Kidney (tissue), 14 donors: ENCODE data around the gene DDX25. TPM values are rescaled to one million over a fixed set of nuclear protein-coding genes. Genes with fewer than 3 reads are reported as not detected.

Source experiments
- DNase-seq, 5 donors: peaks; one replicate each; pipeline ENCODE4 v3.0.0-alpha.2; 2013 to 2020
- FAIRE-seq: peaks from 2 replicates; lab custom pipeline; 2012; peaks lifted over from hg19 to GRCh38; lab: Jason Lieb, UNC
- H3K27ac ChIP-seq, 2 donors: one replicate each; pipeline ENCODE4 v1.7.0; 2013; ENCODE audit warnings: low read depth in 2 of 2, low read length in 2 of 2, inconsistent platforms in 1 of 2
- H3K27me3 ChIP-seq: one replicate; pipeline ENCODE4 v1.7.1; 2013; ENCODE audit warnings: low read length, inconsistent platforms; ENCODE audit not compliant: control insufficient read depth, insufficient read depth
- H3K36me3 ChIP-seq, 3 donors: one replicate each; pipeline versions ENCODE4 v1.7.0 to v1.7.1; 2013; ENCODE audit warnings: low read length in 3 of 3, control low read depth in 1 of 3, inconsistent platforms in 1 of 3; ENCODE audit not compliant: insufficient read depth in 3 of 3, control insufficient read depth in 2 of 3
- H3K4me1 ChIP-seq, 3 donors: one replicate each; pipeline versions ENCODE4 v1.7.0 to v1.7.1; 2013; ENCODE audit warnings: low read length in 3 of 3, inconsistent platforms in 1 of 3, low read depth in 1 of 3; ENCODE audit not compliant: control insufficient read depth in 2 of 3, insufficient read depth in 2 of 3
- H3K4me3 ChIP-seq, 3 donors: one replicate each; pipeline versions ENCODE4 v1.7.0 to v1.8.1; 2013; ENCODE audit warnings: low read length in 3 of 3, control low read depth in 1 of 3, inconsistent platforms in 1 of 3
- H3K9ac ChIP-seq, 3 donors: one replicate each; pipeline versions ENCODE4 v1.7.0 to v1.7.1; 2013; ENCODE audit warnings: low read length in 3 of 3, control low read depth in 1 of 3, inconsistent platforms in 1 of 3
- H3K9me3 ChIP-seq, 3 donors: one replicate each; pipeline versions ENCODE4 v1.7.0 to v1.7.1; 2013; ENCODE audit warnings: low read length in 3 of 3, control low read depth in 1 of 3, inconsistent platforms in 1 of 3; ENCODE audit not compliant: control insufficient read depth in 2 of 3, insufficient read depth in 1 of 3
- CTCF ChIP-seq: IDR thresholded peaks from 3 replicates; pipeline ENCODE4 v1.5.1; 2012; ENCODE audit warnings: mild to moderate bottlenecking, moderate library complexity, borderline replicate concordance; ENCODE audit not compliant: insufficient read depth; ENCODE audit errors: extremely low read depth
- intact Hi-C: fragments of 100-400 bp; cut with DNase I; formaldehyde crosslinking; loops from one replicate; pipeline ENCODE4 v1.11.1; 2022
- polyA plus RNA-seq: library from polyadenylated mRNA; stranded (reverse); fragments of 350-450 nt; fragmentation: Illumina TruSeq; extraction: RNeasy Lipid Tissue Mini Kit (QIAGEN cat#74804); gene quantifications from one replicate; pipeline ENCODE4 v1.2.3, GENCODE V29; 2014; ENCODE audit warnings: low read depth, low replicate concordance; ENCODE audit not compliant: insufficient read depth
- total RNA-seq: library from RNA; stranded (reverse); fragmentation: NEBNext Ultra II Directional; extraction: Animal tissue kit (Norgen Biotek cat#: 25700); gene quantifications from one replicate; pipeline ENCODE4 v1.2.1, GENCODE V29; 2021
- donor health status: control.
- donor health status: control.
- donor health status: control.
- donor health status: control.
- donor health status: control.
- donor health status: DM: yes; HTN: yes; CAD: no.
- donor health status: Normal renal cell carcinoma (clear cell type).

Gene DDX25
- total and polyA plus RNA-seq, 2 donors from 2014 or later, result 1.1 to 3.8 TPM

- H3K4me3 ChIP-seq, result no peak overlapping the region
Observed at GRCh38 chr11:125954123-125954944, 50.0 kb downstream of the DDX25 start.

GRCh38 chr11:125954945-125955640 is 50.8 kb downstream of the DDX25 start:
- no peak overlapping the region for H3K9ac ChIP-seq
- no peaks in the 10 kb centered on the region for H3K36me3 ChIP-seq
- no peak overlapping the region for H3K27ac ChIP-seq
- no peaks in the 10 kb centered on the region for H3K27me3 ChIP-seq
- intact Hi-C loops, result no loop called here
- no peak overlapping the region for H3K4me3 ChIP-seq
- DNase-seq (no peak), FAIRE-seq (no peak)
- TF ChIP-seq CTCF, result no peak
- no peaks in the 10 kb centered on the region for H3K4me1 ChIP-seq
- H3K9me3 ChIP-seq, result no peaks in the 10 kb centered on the region

More at GRCh38 chr11:125954123-125954944, 50.0 kb downstream of the DDX25 start:
- no peak overlapping the region for H3K9ac ChIP-seq
- H3K4me1 ChIP-seq, result no peaks in the 10 kb centered on the region
- no peaks in the 10 kb centered on the region for H3K36me3 ChIP-seq
- intact Hi-C loops, result no loop called here
- no peaks in the 10 kb centered on the region for H3K27me3 ChIP-seq
- DNase-seq, result no peak
- no peak for FAIRE-seq
- H3K9me3 ChIP-seq, result no peaks in the 10 kb centered on the region
- no peak for TF ChIP-seq CTCF
- no peak overlapping the region for H3K27ac ChIP-seq

GRCh38 chr11:125955856-125956255 is 51.5 kb downstream of the DDX25 start:
- no peak overlapping the region for H3K9ac ChIP-seq
- no peak for TF ChIP-seq CTCF
- H3K27me3 ChIP-seq, result no peaks in the 10 kb centered on the region
- no peak overlapping the region for H3K27ac ChIP-seq
- H3K36me3 ChIP-seq, result no peaks in the 10 kb centered on the region
- intact Hi-C loops, result no loop called here
- H3K4me1 ChIP-seq, result no peaks in the 10 kb centered on the region
- H3K9me3 ChIP-seq, result no peaks in the 10 kb centered on the region
- H3K4me3 ChIP-seq, result no peak overlapping the region
- FAIRE-seq (no peak), DNase-seq (no peak)
